ENCODE results near the gene TMEM44. TPM values are rescaled to one million over a fixed set of nuclear protein-coding genes. Genes with fewer than 3 reads are reported as not detected.

TMEM44 gene
- total RNA-seq, 1 experiment from 2014 or later = 70.1 TPM

GRCh38 chr3:194596906-194597305 lies 36.3 kb downstream of the TMEM44 start:
- Histone ChIP-seq H3K27me3 (ENCODE audit: control insufficient read depth, insufficient read depth, low read length) (no peaks in the 10 kb centered on the region), H3K4me1 (ENCODE audit: control insufficient read depth, insufficient read depth, low read length) (peaks cover 24% of the 10 kb centered on the region), H3K27ac (ENCODE audit: low read length) (no peak overlapping the region), H3K4me3 (ENCODE audit: low read depth in 2 of 2, low read length in 2 of 2) (no peak overlapping the region), H3K9me3 (ENCODE audit: control insufficient read depth, insufficient read depth, low read depth, low read length) (no peaks in the 10 kb centered on the region), H3K36me3 (ENCODE audit: control insufficient read depth, insufficient read depth, low read length) (no peaks in the 10 kb centered on the region)
- in situ Hi-C loops (cut with HindIII; ENCODE audit: low pct_unique_long_range_greater_than_20kb, low sequenced_read_pairs) = no loop called here
- CTCF ChIA-PET = interaction anchor here (0.6 kb wide), 1 partner anchor 125 kb away, joined by 3 read pairs; no protein-coding TSS in a partner anchor
- intact Hi-C loops (cut with micrococcal nuclease; ENCODE audit: unreplicated experiment) = loop anchor here (10.0 kb wide), 1 partner anchor 252 kb away; no protein-coding TSS in a partner anchor
- POLR2A ChIA-PET = no interaction called here
- no peak for ATAC-seq
- no peak for TF ChIP-seq REST (IDR thresholded peaks at IDR 0.05; ENCODE audit: insufficient read depth in 1 of 2, low read depth in 2 of 2, low read length in 1 of 2)
- no peak for TF ChIP-seq TCF7L2 (IDR thresholded peaks at IDR 0.05; ENCODE audit: low read depth, low read length)
- no peak for TF ChIP-seq CTCF (IDR thresholded peaks at IDR 0.05)
- no peak for DNase-seq (ENCODE audit: low read depth, low spot score)
- BruUV-seq (replicated peaks) = no TSS peak

- Histone ChIP-seq H3K4me3 (ENCODE audit: low read depth in 2 of 2, low read length in 2 of 2) (no peak overlapping the region), H3K27me3 (ENCODE audit: control insufficient read depth, insufficient read depth, low read length) (no peaks in the 10 kb centered on the region), H3K4me1 (ENCODE audit: control insufficient read depth, insufficient read depth, low read length) (peaks cover 24% of the 10 kb centered on the region), H3K27ac (ENCODE audit: low read length) (peak overlapping the region; percentile 79), H3K36me3 (ENCODE audit: control insufficient read depth, insufficient read depth, low read length) (no peaks in the 10 kb centered on the region), H3K9me3 (ENCODE audit: control insufficient read depth, insufficient read depth, low read depth, low read length) (no peaks in the 10 kb centered on the region)
- in situ Hi-C loops (cut with HindIII; ENCODE audit: low pct_unique_long_range_greater_than_20kb, low sequenced_read_pairs) (no loop called here), intact Hi-C loops (cut with micrococcal nuclease; ENCODE audit: unreplicated experiment) (loop anchor here (10.0 kb wide), 1 partner anchor 248 kb away; no protein-coding TSS in a partner anchor)
- ChIA-PET CTCF (interaction anchor here (3.5 kb wide), 1 partner anchor 121 kb away, joined by 21 read pairs; no protein-coding TSS in a partner anchor), POLR2A (interaction anchor here (0.6 to 0.9 kb wide), 3 partner anchors 133 to 789 kb away, joined by 3 to 5 read pairs (median 3); no protein-coding TSS in a partner anchor)
- peak; percentile 91 for TF ChIP-seq TCF7L2 (IDR thresholded peaks at IDR 0.05; ENCODE audit: low read depth, low read length)
- TF ChIP-seq SIN3A (IDR thresholded peaks at IDR 0.05; ENCODE audit: borderline replicate concordance, insufficient read depth, low read depth, low read length) = 0 out of 2 replicates have a peak, but pooled peaks have one; percentile 34
- peak; percentile 97 for TF ChIP-seq POLR2AphosphoS5 (IDR thresholded peaks at IDR 0.05; ENCODE audit: low read depth, low read length)
- TF ChIP-seq REST (IDR thresholded peaks at IDR 0.05; ENCODE audit: insufficient read depth in 1 of 2, low read depth in 2 of 2, low read length in 1 of 2) = no peak
- TF ChIP-seq CTCF (IDR thresholded peaks at IDR 0.05) = no peak
- ATAC-seq = peak; percentile 94
- BruUV-seq (replicated peaks) = no TSS peak
- peak; percentile 97 for DNase-seq (ENCODE audit: low read depth, low spot score)
These were observed 40.1 kb downstream of the TMEM44 start for GRCh38 chr3:194592798-194593752.
